Skeletal muscle tissue (tissue), 4 donors: ENCODE data around the gene RAB7A. TPM values are rescaled to one million over a fixed set of nuclear protein-coding genes. Genes with fewer than 3 reads are reported as not detected.

Source experiments
- H3K27ac ChIP-seq: one replicate; pipeline ENCODE4 v1.7.0; 2013; ENCODE audit warnings: mild to moderate bottlenecking, low read depth, low read length, inconsistent platforms
- H3K27me3 ChIP-seq, 3 donors: one replicate each; pipeline ENCODE4 v1.7.0; 2013; ENCODE audit warnings: low read length in 3 of 3; ENCODE audit not compliant: control insufficient read depth in 3 of 3, insufficient read depth in 3 of 3
- H3K36me3 ChIP-seq, 3 donors: one replicate each; pipeline ENCODE4 v1.7.0; 2013; ENCODE audit warnings: low read length in 3 of 3; ENCODE audit not compliant: control insufficient read depth in 3 of 3, insufficient read depth in 3 of 3
- H3K4me1 ChIP-seq, 3 donors: one replicate each; pipeline ENCODE4 v1.7.0; 2013; ENCODE audit warnings: low read length in 3 of 3, mild to moderate bottlenecking in 3 of 3; ENCODE audit not compliant: control insufficient read depth in 3 of 3, insufficient read depth in 3 of 3
- H3K4me3 ChIP-seq, 3 donors: one replicate each; pipeline ENCODE4 v1.7.0; 2013; ENCODE audit warnings: low read length in 3 of 3
- H3K9ac ChIP-seq, 3 donors: one replicate each; pipeline ENCODE4 v1.7.0; 2013; ENCODE audit warnings: low read length in 3 of 3, mild to moderate bottlenecking in 3 of 3, moderate library complexity in 2 of 3, low read depth in 1 of 3
- H3K9me3 ChIP-seq, 3 donors: one replicate each; pipeline ENCODE4 v1.7.0; 2013; ENCODE audit warnings: low read length in 3 of 3; ENCODE audit not compliant: control insufficient read depth in 3 of 3
- total RNA-seq: library from RNA; depleted of rRNA; stranded (reverse); fragments of >200 nt; gene quantifications from one replicate; pipeline ENCODE4 v1.2.3, GENCODE V29; 2014
- donor health status: Osteomylitis.

RAB7A gene
- total RNA-seq, 1 donor from 2014 or later, result 37.1 TPM

DNA sequence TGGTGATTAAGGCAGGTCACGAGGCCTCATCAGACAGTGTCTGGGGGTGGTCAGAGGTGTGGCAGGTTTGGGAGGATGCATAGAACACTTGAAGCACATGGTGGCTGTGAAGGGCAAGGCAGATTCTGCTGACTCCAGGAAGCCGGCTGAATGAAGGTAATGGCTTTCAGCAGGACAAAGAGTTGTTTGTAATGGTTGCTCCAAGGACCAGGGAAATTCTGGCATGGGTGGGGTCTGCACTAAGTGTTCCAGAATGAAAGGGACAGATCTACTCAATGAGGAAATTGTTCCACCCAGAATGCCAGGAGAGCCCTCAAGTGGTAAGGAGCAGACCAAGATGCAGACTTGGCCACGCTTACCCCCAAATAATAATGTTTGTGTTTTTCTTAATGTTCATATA is 82.7 kb downstream of the RAB7A start:
- H3K27ac ChIP-seq, result peak overlapping the region; percentile 54

DNA sequence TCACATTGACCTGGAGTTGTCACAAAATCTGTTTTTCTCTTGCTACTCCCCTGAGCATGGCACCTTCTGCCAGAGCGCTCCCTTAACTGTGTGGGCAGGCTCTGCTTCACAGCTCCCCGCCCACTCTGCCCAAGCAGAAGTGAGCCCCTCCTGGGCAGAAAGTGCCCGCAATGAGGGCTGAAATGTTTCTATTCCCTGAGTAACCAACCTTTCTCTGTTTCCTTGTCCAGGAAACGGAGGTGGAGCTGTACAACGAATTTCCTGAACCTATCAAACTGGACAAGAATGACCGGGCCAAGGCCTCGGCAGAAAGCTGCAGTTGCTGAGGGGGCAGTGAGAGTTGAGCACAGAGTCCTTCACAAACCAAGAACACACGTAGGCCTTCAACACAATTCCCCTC is 87.1 kb downstream of the RAB7A start:
- Histone ChIP-seq H3K9me3 (no peaks in the 10 kb centered on the region), H3K27ac (peak overlapping the region; percentile 85), H3K4me1 (peaks cover 46 to 83% (median 61%) of the 10 kb centered on the region in 3 donors), H3K4me3 (no peak overlapping the region), H3K9ac (peak overlapping the region in 1 of 3 donors; percentile 10), H3K27me3 (no peaks in the 10 kb centered on the region), H3K36me3 (peaks cover 14 to 42% (median 27%) of the 10 kb centered on the region in 3 donors)

More for the DNA sequence above, 82.7 kb downstream of the RAB7A start:
- H3K9me3 ChIP-seq, result no peaks in the 10 kb centered on the region
- H3K4me3 ChIP-seq, result peak overlapping the region in 1 of 3 donors; percentile 6
- H3K27me3 ChIP-seq, result no peaks in the 10 kb centered on the region
- peaks cover 50 to 77% (median 75%) of the 10 kb centered on the region in 3 donors for H3K4me1 ChIP-seq
- H3K36me3 ChIP-seq, result peaks cover 24 to 43% (median 39%) of the 10 kb centered on the region in 3 donors
- H3K9ac ChIP-seq, result peak overlapping the region in 1 of 3 donors; percentile 58

- Histone ChIP-seq H3K27me3 (no peaks in the 10 kb centered on the region), H3K9ac (no peak overlapping the region), H3K36me3 (peaks cover 12 to 44% (median 23%) of the 10 kb centered on the region in 3 donors), H3K27ac (peak overlapping the region; percentile 85), H3K4me3 (no peak overlapping the region), H3K4me1 (peaks cover 38 to 82% (median 52%) of the 10 kb centered on the region in 3 donors), H3K9me3 (no peaks in the 10 kb centered on the region)
These were observed 88.1 kb downstream of the RAB7A start for GRCh38 chr3:128814060-128814459.

GRCh38 chr3:128814519-128815317 is 88.7 kb downstream of the RAB7A start:
- peaks cover 31 to 79% (median 45%) of the 10 kb centered on the region in 3 donors for H3K4me1 ChIP-seq
- H3K9me3 ChIP-seq, result no peaks in the 10 kb centered on the region
- peak overlapping the region; percentile 85 for H3K27ac ChIP-seq
- peak overlapping the region in 2 of 3 donors; percentile 1 to 38 for H3K4me3 ChIP-seq
- H3K9ac ChIP-seq, result peak overlapping the region in 2 of 3 donors; percentile 4 to 48
- H3K27me3 ChIP-seq, result no peaks in the 10 kb centered on the region
- H3K36me3 ChIP-seq, result peaks cover 12 to 43% (median 23%) of the 10 kb centered on the region in 3 donors

- peak overlapping the region in 1 of 3 donors; percentile 1 for H3K4me3 ChIP-seq
- peaks cover 12 to 40% (median 23%) of the 10 kb centered on the region in 3 donors for H3K36me3 ChIP-seq
- H3K27ac ChIP-seq, result peak overlapping the region; percentile 85
- H3K9ac ChIP-seq, result peak overlapping the region in 2 of 3 donors; percentile 4 to 37
- peaks cover 30 to 80% (median 46%) of the 10 kb centered on the region in 3 donors for H3K4me1 ChIP-seq
- H3K27me3 ChIP-seq, result no peaks in the 10 kb centered on the region
- no peaks in the 10 kb centered on the region for H3K9me3 ChIP-seq
These were observed 89.5 kb downstream of the RAB7A start for GRCh38 chr3:128815318-128816064.

GRCh38 chr3:128818186-128818787 is 92.3 kb downstream of the RAB7A start:
- peak overlapping the region; percentile 43 for H3K27ac ChIP-seq
- peaks cover 29 to 65% (median 30%) of the 10 kb centered on the region in 3 donors for H3K4me1 ChIP-seq
- no peaks in the 10 kb centered on the region for H3K27me3 ChIP-seq
- no peaks in the 10 kb centered on the region for H3K9me3 ChIP-seq
- H3K4me3 ChIP-seq, result no peak overlapping the region
- no peak overlapping the region for H3K9ac ChIP-seq
- H3K36me3 ChIP-seq, result peaks cover 3 to 29% (median 6%) of the 10 kb centered on the region in 3 donors

- Histone ChIP-seq H3K4me3 (no peak overlapping the region), H3K9ac (no peak overlapping the region), H3K27ac (no peak overlapping the region), H3K36me3 (peaks cover 0 to 17% (median 0%) of the 10 kb centered on the region in 3 donors), H3K9me3 (no peaks in the 10 kb centered on the region), H3K27me3 (no peaks in the 10 kb centered on the region), H3K4me1 (peaks cover 36 to 65% (median 37%) of the 10 kb centered on the region in 3 donors)
These were observed 94.4 kb downstream of the RAB7A start for GRCh38 chr3:128820252-128820839.

- Histone ChIP-seq H3K27ac (no peak overlapping the region), H3K9me3 (no peaks in the 10 kb centered on the region), H3K4me1 (peaks cover 28 to 50% (median 32%) of the 10 kb centered on the region in 3 donors), H3K9ac (no peak overlapping the region), H3K27me3 (no peaks in the 10 kb centered on the region), H3K36me3 (peaks cover 0 to 10% (median 0%) of the 10 kb centered on the region in 3 donors), H3K4me3 (no peak overlapping the region)
These were observed 97.0 kb downstream of the RAB7A start for GRCh38 chr3:128823008-128823407.

- H3K27me3 ChIP-seq, result no peaks in the 10 kb centered on the region
- H3K4me1 ChIP-seq, result peaks cover 28 to 47% (median 32%) of the 10 kb centered on the region in 3 donors
- no peaks in the 10 kb centered on the region for H3K9me3 ChIP-seq
- H3K27ac ChIP-seq, result peak overlapping the region; percentile 9
- peak overlapping the region in 1 of 3 donors; percentile 72 for H3K9ac ChIP-seq
- H3K4me3 ChIP-seq, result peak overlapping the region in 1 of 3 donors; percentile 3
- peaks cover 0 to 4% (median 0%) of the 10 kb centered on the region in 3 donors for H3K36me3 ChIP-seq
These were observed 97.6 kb downstream of the RAB7A start for GRCh38 chr3:128823631-128824030.
